ENCODE measurements around the gene DNM3.

- TF ChIP-seq CTCF (IDR thresholded peaks at IDR 0.05), result no peak
- TF ChIP-seq POLR2A (IDR thresholded peaks at IDR 0.05), result no peak
Observed at GRCh38 chr1:172069534-172069933, 228.2 kb downstream of the DNM3 start.

Measured in lower leg skin (tissue), 3 donors.